Measurements from ENCODE around the gene CDAN1.

DNA sequence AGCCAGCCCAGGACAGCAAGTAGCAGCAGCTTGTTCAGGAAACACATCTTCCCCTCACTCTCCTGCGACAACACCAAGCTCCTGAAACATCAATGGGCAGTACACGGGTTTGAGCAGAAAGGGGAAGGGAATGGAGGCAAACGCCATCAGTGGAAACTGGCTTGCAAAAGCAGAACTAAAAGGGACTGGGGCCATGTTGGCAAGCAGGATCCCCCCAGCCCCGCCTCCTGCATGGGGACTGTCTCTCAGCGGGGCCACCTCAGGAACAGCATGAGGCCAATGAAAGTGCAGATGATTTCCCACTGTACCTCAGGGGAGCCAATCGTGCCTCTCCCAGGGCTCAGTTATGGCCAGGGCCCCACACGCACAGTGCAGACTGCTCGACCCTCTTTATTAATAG lies 6.8 kb downstream of the CDAN1 start:
- TF ChIP-seq, protein P1, sequence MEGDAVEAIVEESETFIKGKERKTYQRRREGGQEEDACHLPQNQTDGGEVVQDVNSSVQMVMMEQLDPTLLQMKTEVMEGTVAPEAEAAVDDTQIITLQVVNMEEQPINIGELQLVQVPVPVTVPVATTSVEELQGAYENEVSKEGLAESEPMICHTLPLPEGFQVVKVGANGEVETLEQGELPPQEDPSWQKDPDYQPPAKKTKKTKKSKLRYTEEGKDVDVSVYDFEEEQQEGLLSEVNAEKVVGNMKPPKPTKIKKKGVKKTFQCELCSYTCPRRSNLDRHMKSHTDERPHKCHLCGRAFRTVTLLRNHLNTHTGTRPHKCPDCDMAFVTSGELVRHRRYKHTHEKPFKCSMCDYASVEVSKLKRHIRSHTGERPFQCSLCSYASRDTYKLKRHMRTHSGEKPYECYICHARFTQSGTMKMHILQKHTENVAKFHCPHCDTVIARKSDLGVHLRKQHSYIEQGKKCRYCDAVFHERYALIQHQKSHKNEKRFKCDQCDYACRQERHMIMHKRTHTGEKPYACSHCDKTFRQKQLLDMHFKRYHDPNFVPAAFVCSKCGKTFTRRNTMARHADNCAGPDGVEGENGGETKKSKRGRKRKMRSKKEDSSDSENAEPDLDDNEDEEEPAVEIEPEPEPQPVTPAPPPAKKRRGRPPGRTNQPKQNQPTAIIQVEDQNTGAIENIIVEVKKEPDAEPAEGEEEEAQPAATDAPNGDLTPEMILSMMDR (IDR thresholded peaks at IDR 0.05; ENCODE audit: insufficient read depth, low read length): no peak
- peak; percentile 43; the same call in 1 of the 2 replicates for TF ChIP-seq POLR2AphosphoS5 (IDR thresholded peaks at IDR 0.05; ENCODE audit: low read depth)
- TF ChIP-seq, protein P2, sequence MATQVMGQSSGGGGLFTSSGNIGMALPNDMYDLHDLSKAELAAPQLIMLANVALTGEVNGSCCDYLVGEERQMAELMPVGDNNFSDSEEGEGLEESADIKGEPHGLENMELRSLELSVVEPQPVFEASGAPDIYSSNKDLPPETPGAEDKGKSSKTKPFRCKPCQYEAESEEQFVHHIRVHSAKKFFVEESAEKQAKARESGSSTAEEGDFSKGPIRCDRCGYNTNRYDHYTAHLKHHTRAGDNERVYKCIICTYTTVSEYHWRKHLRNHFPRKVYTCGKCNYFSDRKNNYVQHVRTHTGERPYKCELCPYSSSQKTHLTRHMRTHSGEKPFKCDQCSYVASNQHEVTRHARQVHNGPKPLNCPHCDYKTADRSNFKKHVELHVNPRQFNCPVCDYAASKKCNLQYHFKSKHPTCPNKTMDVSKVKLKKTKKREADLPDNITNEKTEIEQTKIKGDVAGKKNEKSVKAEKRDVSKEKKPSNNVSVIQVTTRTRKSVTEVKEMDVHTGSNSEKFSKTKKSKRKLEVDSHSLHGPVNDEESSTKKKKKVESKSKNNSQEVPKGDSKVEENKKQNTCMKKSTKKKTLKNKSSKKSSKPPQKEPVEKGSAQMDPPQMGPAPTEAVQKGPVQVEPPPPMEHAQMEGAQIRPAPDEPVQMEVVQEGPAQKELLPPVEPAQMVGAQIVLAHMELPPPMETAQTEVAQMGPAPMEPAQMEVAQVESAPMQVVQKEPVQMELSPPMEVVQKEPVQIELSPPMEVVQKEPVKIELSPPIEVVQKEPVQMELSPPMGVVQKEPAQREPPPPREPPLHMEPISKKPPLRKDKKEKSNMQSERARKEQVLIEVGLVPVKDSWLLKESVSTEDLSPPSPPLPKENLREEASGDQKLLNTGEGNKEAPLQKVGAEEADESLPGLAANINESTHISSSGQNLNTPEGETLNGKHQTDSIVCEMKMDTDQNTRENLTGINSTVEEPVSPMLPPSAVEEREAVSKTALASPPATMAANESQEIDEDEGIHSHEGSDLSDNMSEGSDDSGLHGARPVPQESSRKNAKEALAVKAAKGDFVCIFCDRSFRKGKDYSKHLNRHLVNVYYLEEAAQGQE (IDR thresholded peaks at IDR 0.05; ENCODE audit: insufficient replicate concordance, low read depth): no peak
